Sigmoid colon (tissue), 7 donors: ENCODE data around the gene TNFRSF25. TPM values are rescaled to one million over a fixed set of nuclear protein-coding genes. Genes with fewer than 3 reads are reported as not detected.

ENCODE experiments used
- DNase-seq: peaks from one replicate; pipeline ENCODE4 v3.0.0-alpha.2; 2019
- H3K27ac ChIP-seq, 4 donors: fragments of 200-600 bp; sonication (generic); one replicate each; pipeline ENCODE4 v1.5.1; 2016 to 2019; ENCODE audit warnings: mild to moderate bottlenecking in 1 of 4
- H3K27me3 ChIP-seq, 3 donors: fragments of 200-600 bp; sonication (generic); one replicate each; pipeline ENCODE4 v1.5.1; 2019; ENCODE audit warnings: mild to moderate bottlenecking in 1 of 3
- H3K36me3 ChIP-seq, 4 donors: fragments of 200-600 bp; sonication (generic); one replicate each; pipeline ENCODE4 v1.5.1; 2016 to 2019
- H3K4me1 ChIP-seq, 4 donors: fragments of 200-600 bp; sonication (generic); one replicate each; pipeline ENCODE4 v1.5.1; 2017 to 2019
- H3K4me3 ChIP-seq, 4 donors: fragments of 200-600 bp; sonication (generic); one replicate each; pipeline ENCODE4 v1.5.1; 2017 to 2019; ENCODE audit warnings: mild to moderate bottlenecking in 2 of 4, moderate library complexity in 1 of 4
- H3K9me3 ChIP-seq, 4 donors: fragments of 200-600 bp in 3 of 4; sonication (generic) in 3 of 4; one replicate each; pipeline versions ENCODE4 v1.5.1 to v1.6.1; 2013 to 2019
- CTCF ChIP-seq, 4 experiments: fragments of 450-650 bp in 3 of 4; fragments of 200-600 bp in 1 of 4; IDR thresholded peaks; one replicate each; pipeline ENCODE4 v1.5.1; 2016 to 2019; ENCODE audit warnings: antibody characterized with exemption in 4 of 4, mild to moderate bottlenecking in 3 of 4, moderate library complexity in 2 of 4
- EP300 ChIP-seq, 4 donors: sonication (generic); formaldehyde crosslinking; IDR thresholded peaks; one replicate each; pipeline ENCODE4 v1.6.1; 2017; ENCODE audit warnings: antibody characterized with exemption in 4 of 4
- POLR2A ChIP-seq, 2 donors: fragments of 450-650 bp; IDR thresholded peaks; one replicate each; pipeline ENCODE4 v1.6.1; 2016; ENCODE audit warnings: antibody characterized with exemption in 2 of 2, mild to moderate bottlenecking in 2 of 2, moderate library complexity in 2 of 2
- POLR2AphosphoS5 ChIP-seq, 4 donors: sonication (generic); formaldehyde crosslinking; IDR thresholded peaks; one replicate each; pipeline ENCODE4 v1.6.1; 2017; ENCODE audit warnings: antibody characterized with exemption in 4 of 4
- WGBS, 2 donors: extraction: QIAGEN DNeasy Blood & Tissue Kit; methylation state at CpG; one replicate each; pipeline ENCODE4 v1.1.7; 2013; 5-methylcytosine and 5-hydroxymethylcytosine counted together
- intact Hi-C: fragments of 100-400 bp; cut with DNase I; formaldehyde crosslinking; loops from one replicate; pipeline ENCODE4 v1.15.1; 2023
- polyA plus RNA-seq, 3 donors: library from polyadenylated mRNA; stranded (reverse); fragments of 200-250 nt; gene quantifications; one replicate each; pipeline ENCODE4 v1.2.3, GENCODE V29; 2013
- total RNA-seq, 4 donors: library from RNA; depleted of rRNA; stranded (reverse); fragments of >200 nt; gene quantifications; one replicate each; pipeline ENCODE4 v1.1.0, GENCODE V29; 2016
- donor health status: healthy with polysubstance abuse.
- donor health status: Bipolar disorder and iron deficiency.
- donor health status: healthy.

The TNFRSF25 gene
- total and polyA plus RNA-seq, 7 donors = 2.5 to 65.9 (median 6.8) TPM

GRCh38 chr1:6473156-6473555, 7.2 kb upstream of the TNFRSF25 start:
- H3K9me3 ChIP-seq = no peaks in the 10 kb centered on the region
- intact Hi-C loops = no loop called here
- peaks cover 0 to 5% (median 0%) of the 10 kb centered on the region in 4 donors for H3K4me1 ChIP-seq
- 66 to 88% methylated on average over 18 of the region's 18 CpGs for WGBS, 2 donors
- TF ChIP-seq POLR2A (IDR thresholded peaks at IDR 0.05) (no peak), CTCF (IDR thresholded peaks at IDR 0.05) (no peak), EP300 (IDR thresholded peaks at IDR 0.05) (no peak), POLR2AphosphoS5 (IDR thresholded peaks at IDR 0.05) (no peak)
- no peak overlapping the region for H3K4me3 ChIP-seq
- H3K36me3 ChIP-seq = peaks cover 0 to 25% (median 0%) of the 10 kb centered on the region in 4 donors
- no peak for DNase-seq
- H3K27me3 ChIP-seq = no peaks in the 10 kb centered on the region
- H3K27ac ChIP-seq = no peak overlapping the region

DNA sequence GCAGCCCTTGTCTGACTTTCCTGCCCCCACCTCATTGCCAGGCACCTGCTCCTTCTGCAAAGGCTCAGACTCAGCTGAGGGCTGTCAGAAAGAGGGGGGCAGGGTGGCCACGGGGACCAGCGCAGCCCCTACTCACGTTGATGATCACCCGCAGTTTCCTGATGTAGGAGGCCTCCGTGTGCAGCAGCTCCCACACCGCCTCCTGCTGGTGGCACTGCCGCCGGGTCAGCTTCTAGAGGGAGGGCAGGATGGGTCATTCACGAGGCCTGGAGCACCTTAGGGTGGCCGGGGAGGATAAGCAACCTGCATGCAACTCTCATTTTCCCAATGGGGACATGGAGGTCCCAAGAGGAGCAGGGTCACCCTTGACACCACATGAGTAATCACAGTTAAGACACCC, 6.4 kb upstream of the TNFRSF25 start:
- Histone ChIP-seq H3K27me3 (no peaks in the 10 kb centered on the region), H3K36me3 (peaks cover 0 to 25% (median 0%) of the 10 kb centered on the region in 4 donors), H3K4me3 (no peak overlapping the region), H3K9me3 (no peaks in the 10 kb centered on the region), H3K27ac (no peak overlapping the region), H3K4me1 (peaks cover 0 to 5% (median 0%) of the 10 kb centered on the region in 4 donors)
- intact Hi-C loops = no loop called here
- DNase-seq = no peak
- TF ChIP-seq CTCF (IDR thresholded peaks at IDR 0.05) (no peak), POLR2A (IDR thresholded peaks at IDR 0.05) (no peak), POLR2AphosphoS5 (IDR thresholded peaks at IDR 0.05) (no peak), EP300 (IDR thresholded peaks at IDR 0.05) (no peak)
- WGBS, 2 donors = 16 to 67% methylated on average over 10 of the region's 10 CpGs

GRCh38 chr1:6471970-6472368, 6.0 kb upstream of the TNFRSF25 start:
- DNase-seq = no peak
- Histone ChIP-seq H3K36me3 (peaks cover 0 to 25% (median 0%) of the 10 kb centered on the region in 4 donors), H3K27ac (peak overlapping the region in 1 of 4 donors; percentile 3), H3K9me3 (no peaks in the 10 kb centered on the region), H3K4me1 (peaks cover 0 to 5% (median 0%) of the 10 kb centered on the region in 4 donors), H3K4me3 (no peak overlapping the region), H3K27me3 (no peaks in the 10 kb centered on the region)
- TF ChIP-seq EP300 (IDR thresholded peaks at IDR 0.05) (no peak), POLR2A (IDR thresholded peaks at IDR 0.05) (no peak), POLR2AphosphoS5 (IDR thresholded peaks at IDR 0.05) (no peak)
- intact Hi-C loops = no loop called here
- WGBS, 2 donors = 17 to 72% methylated on average over 7 of the region's 7 CpGs

- Histone ChIP-seq H3K4me1 (peaks cover 0 to 5% (median 0%) of the 10 kb centered on the region in 4 donors), H3K27ac (peak overlapping the region in 1 of 4 donors; percentile 3), H3K4me3 (no peak overlapping the region), H3K27me3 (peaks cover 0 to 5% (median 3%) of the 10 kb centered on the region in 3 donors), H3K9me3 (no peaks in the 10 kb centered on the region), H3K36me3 (peaks cover 0 to 25% (median 0%) of the 10 kb centered on the region in 4 donors)
- TF ChIP-seq POLR2A (IDR thresholded peaks at IDR 0.05) = peak in 1 of 2 donors; percentile 22
- no peak for TF ChIP-seq POLR2AphosphoS5 (IDR thresholded peaks at IDR 0.05)
- WGBS, 2 donors = 36 to 71% methylated on average over 67 of the region's 67 CpGs
- intact Hi-C loops = no loop called here
- no peak for DNase-seq
Measured at GRCh38 chr1:6471086-6471969, 5.4 kb upstream of the TNFRSF25 start.

- H3K4me3 ChIP-seq = no peak overlapping the region
- intact Hi-C loops = no loop called here
- 87 to 88% methylated on average over 67 of the region's 67 CpGs for WGBS, 2 donors
Measured at GRCh38 chr1:6470132-6471085, 4.4 kb upstream of the TNFRSF25 start.

More at GRCh38 chr1:6470132-6471085, 4.4 kb upstream of the TNFRSF25 start:
- DNase-seq = no peak
- Histone ChIP-seq H3K27me3 (peaks cover 5 to 14% (median 12%) of the 10 kb centered on the region in 3 donors), H3K27ac (no peak overlapping the region), H3K9me3 (no peaks in the 10 kb centered on the region), H3K4me1 (peaks cover 0 to 1% (median 0%) of the 10 kb centered on the region in 4 donors), H3K36me3 (peaks cover 0 to 25% (median 0%) of the 10 kb centered on the region in 4 donors)
- TF ChIP-seq POLR2A (IDR thresholded peaks at IDR 0.05) (no peak), POLR2AphosphoS5 (IDR thresholded peaks at IDR 0.05) (no peak), CTCF (IDR thresholded peaks at IDR 0.05) (no peak)
